NB4 (cell line): ENCODE data around the gene COL4A2.

Experiments
- CTCF ChIP-seq: IDR thresholded peaks from one replicate; pipeline ENCODE4 v1.5.1; 2012; ENCODE audit warnings: low read depth, low read length
- TF ChIP-seq, protein P1 (sequence below): IDR thresholded peaks from 2 replicates; pipeline ENCODE4 v1.6.1; 2011; ENCODE audit warnings: low read depth, low read length

GRCh38 chr13:110490009-110490770, 183.1 kb downstream of the COL4A2 start:
- no peak for TF ChIP-seq CTCF
- TF ChIP-seq, protein P1, sequence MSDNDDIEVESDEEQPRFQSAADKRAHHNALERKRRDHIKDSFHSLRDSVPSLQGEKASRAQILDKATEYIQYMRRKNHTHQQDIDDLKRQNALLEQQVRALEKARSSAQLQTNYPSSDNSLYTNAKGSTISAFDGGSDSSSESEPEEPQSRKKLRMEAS = no peak
